ENCODE measurements around the gene ENTR1.

The ENTR1 gene

GRCh38 chr9:136455043-136456002 lies 44.9 kb upstream of the ENTR1 start:
- Histone ChIP-seq H3K79me2 (no peaks in the 10 kb centered on the region), H3K27ac (no peak overlapping the region), H3K9ac (no peak overlapping the region), H3K36me3 (ENCODE audit: control insufficient read depth, insufficient read depth, low read length) (no peaks in the 10 kb centered on the region), H3K4me2 (ENCODE audit: low read length) (no peak overlapping the region), H3K9me3 (ENCODE audit: control insufficient read depth, low read length) (no peaks in the 10 kb centered on the region), H3K4me3 (ENCODE audit: low read depth, low read length) (no peak overlapping the region), H2AFZ (no peak overlapping the region), H3K27me3 (ENCODE audit: control insufficient read depth, insufficient read depth, low read length) (no peaks in the 10 kb centered on the region), H3K4me1 (no peaks in the 10 kb centered on the region)
- TF ChIP-seq CTCF (IDR thresholded peaks at IDR 0.05): no peak

GRCh38 chr9:136454026-136454796 lies 43.8 kb upstream of the ENTR1 start:
- H3K36me3 ChIP-seq (ENCODE audit: control insufficient read depth, insufficient read depth, low read length): no peaks in the 10 kb centered on the region
- H2AFZ ChIP-seq: no peak overlapping the region
- H3K9me3 ChIP-seq (ENCODE audit: control insufficient read depth, low read length): no peaks in the 10 kb centered on the region
- H3K27me3 ChIP-seq (ENCODE audit: control insufficient read depth, insufficient read depth, low read length): no peaks in the 10 kb centered on the region
- no peaks in the 10 kb centered on the region for H3K4me1 ChIP-seq
- no peak overlapping the region for H3K4me3 ChIP-seq (ENCODE audit: low read depth, low read length)
- TF ChIP-seq CTCF (IDR thresholded peaks at IDR 0.05): no peak
- no peaks in the 10 kb centered on the region for H3K79me2 ChIP-seq
- H3K9ac ChIP-seq: no peak overlapping the region
- H3K4me2 ChIP-seq (ENCODE audit: low read length): no peak overlapping the region
- no peak overlapping the region for H3K27ac ChIP-seq

DNA sequence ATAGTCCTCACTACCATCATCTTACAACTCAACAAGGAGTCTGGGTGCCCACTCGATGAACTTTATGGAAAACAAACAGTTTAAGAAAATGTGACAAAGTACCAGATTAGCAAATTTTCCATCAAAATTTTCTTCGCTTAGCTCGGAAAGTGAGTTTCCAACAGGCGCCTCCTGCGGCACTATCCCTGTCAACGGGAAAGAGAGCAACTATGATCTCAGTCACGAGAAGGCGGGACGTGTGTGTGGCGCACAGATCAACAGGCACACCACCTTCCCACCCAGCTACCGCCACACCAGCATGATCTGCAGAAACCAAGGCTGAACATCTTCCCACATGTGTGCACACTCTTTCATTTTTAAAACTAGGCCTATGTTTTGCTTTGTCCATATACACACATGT lies 42.9 kb upstream of the ENTR1 start:
- Histone ChIP-seq H3K4me3 (ENCODE audit: low read depth, low read length) (no peak overlapping the region), H2AFZ (no peak overlapping the region), H3K4me1 (no peaks in the 10 kb centered on the region), H3K27me3 (ENCODE audit: control insufficient read depth, insufficient read depth, low read length) (no peaks in the 10 kb centered on the region), H3K79me2 (no peaks in the 10 kb centered on the region), H3K27ac (no peak overlapping the region), H3K4me2 (ENCODE audit: low read length) (no peak overlapping the region), H3K9ac (no peak overlapping the region), H3K36me3 (ENCODE audit: control insufficient read depth, insufficient read depth, low read length) (no peaks in the 10 kb centered on the region), H3K9me3 (ENCODE audit: control insufficient read depth, low read length) (no peaks in the 10 kb centered on the region)
- no peak for TF ChIP-seq CTCF (IDR thresholded peaks at IDR 0.05)

GRCh38 chr9:136451221-136451877 lies 40.9 kb upstream of the ENTR1 start:
- Histone ChIP-seq H3K27ac (no peak overlapping the region), H3K9me3 (ENCODE audit: control insufficient read depth, low read length) (no peaks in the 10 kb centered on the region), H3K9ac (no peak overlapping the region), H2AFZ (no peak overlapping the region), H3K36me3 (ENCODE audit: control insufficient read depth, insufficient read depth, low read length) (no peaks in the 10 kb centered on the region), H3K4me1 (no peaks in the 10 kb centered on the region), H3K4me2 (ENCODE audit: low read length) (no peak overlapping the region), H3K79me2 (no peaks in the 10 kb centered on the region), H3K27me3 (ENCODE audit: control insufficient read depth, insufficient read depth, low read length) (no peaks in the 10 kb centered on the region), H3K4me3 (ENCODE audit: low read depth, low read length) (no peak overlapping the region)
- TF ChIP-seq CTCF (IDR thresholded peaks at IDR 0.05): no peak
